Astrocyte of the cerebellum (primary cell): ENCODE results near the gene ENTREP1.

Source experiments
- DNase-seq: peaks from one replicate; pipeline ENCODE4 v3.0.0-alpha.2; 2011; ENCODE audit warnings: low read depth
- H3K4me3 ChIP-seq: 2 replicates; pipeline ENCODE4 v1.5.1; 2011; ENCODE audit warnings: mild to moderate bottlenecking, low read depth, low read length, moderate library complexity
- in situ Hi-C: cut with HindIII; loops from 2 replicates; pipeline ENCODE4 v1.10.0; 2017; ENCODE audit warnings: low sequenced_read_pairs
- TF ChIP-seq, protein P1 (sequence below): IDR thresholded peaks from 2 replicates; pipeline ENCODE4 v1.5.1; 2012; ENCODE audit warnings: low read length, low read depth, moderate library complexity, mild to moderate bottlenecking; ENCODE audit errors: missing control alignments

ENTREP1 gene

DNA sequence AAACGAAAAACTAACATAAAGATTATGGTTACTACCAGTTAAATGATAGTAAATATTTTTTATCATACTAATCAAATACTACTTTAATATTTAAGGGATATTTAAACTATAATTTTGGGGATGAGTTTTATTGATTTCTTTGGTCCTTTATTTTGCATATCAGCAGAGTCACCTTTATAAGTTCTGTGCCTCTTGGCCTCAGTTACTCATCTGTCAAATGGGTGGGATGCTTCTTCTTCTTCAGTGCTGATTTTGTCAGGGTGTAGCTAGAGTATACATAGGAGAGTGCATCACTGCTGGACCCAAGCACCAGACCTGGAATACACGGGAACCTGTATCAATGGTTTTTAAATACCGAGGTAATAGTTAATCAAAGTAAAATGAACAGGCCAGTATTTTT lies 5.6 kb downstream of the ENTREP1 start:
- TF ChIP-seq, protein P1, sequence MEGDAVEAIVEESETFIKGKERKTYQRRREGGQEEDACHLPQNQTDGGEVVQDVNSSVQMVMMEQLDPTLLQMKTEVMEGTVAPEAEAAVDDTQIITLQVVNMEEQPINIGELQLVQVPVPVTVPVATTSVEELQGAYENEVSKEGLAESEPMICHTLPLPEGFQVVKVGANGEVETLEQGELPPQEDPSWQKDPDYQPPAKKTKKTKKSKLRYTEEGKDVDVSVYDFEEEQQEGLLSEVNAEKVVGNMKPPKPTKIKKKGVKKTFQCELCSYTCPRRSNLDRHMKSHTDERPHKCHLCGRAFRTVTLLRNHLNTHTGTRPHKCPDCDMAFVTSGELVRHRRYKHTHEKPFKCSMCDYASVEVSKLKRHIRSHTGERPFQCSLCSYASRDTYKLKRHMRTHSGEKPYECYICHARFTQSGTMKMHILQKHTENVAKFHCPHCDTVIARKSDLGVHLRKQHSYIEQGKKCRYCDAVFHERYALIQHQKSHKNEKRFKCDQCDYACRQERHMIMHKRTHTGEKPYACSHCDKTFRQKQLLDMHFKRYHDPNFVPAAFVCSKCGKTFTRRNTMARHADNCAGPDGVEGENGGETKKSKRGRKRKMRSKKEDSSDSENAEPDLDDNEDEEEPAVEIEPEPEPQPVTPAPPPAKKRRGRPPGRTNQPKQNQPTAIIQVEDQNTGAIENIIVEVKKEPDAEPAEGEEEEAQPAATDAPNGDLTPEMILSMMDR: no peak
- H3K4me3 ChIP-seq: no peak overlapping the region
- in situ Hi-C loops: no loop called here
- DNase-seq: no peak

DNA sequence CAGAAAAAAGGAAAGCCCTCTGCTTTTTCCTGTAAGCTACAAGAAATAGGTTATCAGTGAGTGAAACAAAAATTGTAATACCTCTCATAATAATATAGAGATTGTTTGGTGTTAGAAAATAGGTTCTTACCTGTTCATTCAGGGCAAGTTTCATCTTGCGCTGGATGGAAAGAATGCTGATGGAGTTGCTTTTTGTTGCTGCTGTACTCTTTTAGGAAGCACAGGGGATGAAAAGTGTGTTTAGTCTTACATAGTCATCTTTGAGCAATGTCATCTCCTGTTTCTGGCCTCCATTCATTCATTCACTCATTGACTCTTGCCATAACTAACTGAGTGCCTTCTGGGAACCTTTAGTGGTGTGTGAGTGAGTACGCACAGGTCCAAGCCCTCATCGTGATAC lies 6.4 kb downstream of the ENTREP1 start:
- H3K4me3 ChIP-seq: no peak overlapping the region
- no peak for DNase-seq
- in situ Hi-C loops: no loop called here
- TF ChIP-seq, protein P1: no peak

DNA sequence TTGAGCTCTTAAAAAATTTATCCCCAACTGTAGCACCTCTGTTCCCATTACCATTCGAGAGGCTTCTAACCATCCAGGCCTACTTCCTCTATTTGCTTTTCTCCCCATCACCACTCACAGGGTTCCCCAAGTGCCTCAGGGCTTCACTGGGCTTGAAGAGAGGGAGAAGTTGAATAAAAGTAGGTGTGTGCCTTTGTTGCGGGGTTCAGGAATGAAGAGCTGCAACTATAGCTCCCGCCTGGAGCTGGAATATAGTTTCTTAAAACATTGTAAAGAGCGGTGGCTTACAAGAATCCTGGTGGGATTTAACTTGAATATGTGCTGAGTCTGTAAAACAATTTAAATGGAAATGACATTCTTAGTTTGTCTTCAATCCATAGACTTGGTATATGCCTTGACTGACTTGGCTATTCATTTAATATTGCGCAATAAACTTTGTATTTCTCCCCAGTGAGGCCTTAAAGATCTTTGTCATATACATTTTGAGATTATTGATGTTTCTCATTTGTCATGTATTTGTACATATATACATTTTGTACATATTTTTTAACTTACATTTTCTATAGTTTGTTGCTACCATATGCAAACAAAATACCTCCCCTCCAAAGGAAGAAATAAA lies 7.2 kb downstream of the ENTREP1 start:
- H3K4me3 ChIP-seq: no peak overlapping the region
- TF ChIP-seq, protein P1: no peak
- in situ Hi-C loops: no loop called here
- no peak for DNase-seq

DNA sequence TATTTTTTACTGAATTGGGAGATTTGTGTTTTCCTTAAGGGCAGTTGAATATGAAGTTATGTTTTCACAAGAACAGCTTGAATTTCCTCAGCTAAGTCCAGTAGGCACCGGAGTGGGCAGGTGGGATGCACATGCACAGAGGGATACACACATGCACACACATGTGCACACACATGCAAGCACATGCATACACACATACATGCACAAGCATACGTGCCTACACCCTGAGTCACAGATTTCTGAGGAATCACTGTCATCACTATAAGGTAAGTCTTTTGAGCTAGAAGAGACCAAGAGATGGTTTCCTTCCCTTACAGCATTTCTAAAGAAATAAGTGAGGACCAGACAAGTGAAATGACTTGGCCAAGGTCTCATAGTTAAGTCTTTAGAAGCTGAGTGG lies 8.7 kb downstream of the ENTREP1 start:
- in situ Hi-C loops: no loop called here
- no peak overlapping the region for H3K4me3 ChIP-seq
- TF ChIP-seq, protein P1: no peak
- no peak for DNase-seq

DNA sequence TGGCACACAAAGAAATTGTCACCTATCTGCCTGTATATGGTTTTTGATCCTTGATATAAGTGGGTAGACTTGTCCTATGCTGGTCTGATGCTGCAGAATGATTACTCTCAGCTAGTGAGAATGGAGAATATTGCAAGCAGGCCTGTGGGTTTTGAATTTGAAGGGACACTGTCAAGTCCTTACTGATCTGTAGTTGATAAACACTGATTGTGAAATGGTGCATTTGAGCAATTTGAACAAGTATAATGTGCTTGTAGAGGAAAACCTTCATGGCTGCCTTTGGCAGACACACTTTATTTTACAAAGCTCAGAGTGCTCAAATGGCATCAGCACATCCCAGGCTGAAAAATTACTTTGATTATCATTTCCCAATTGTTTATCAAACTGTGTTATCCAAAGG lies 9.3 kb downstream of the ENTREP1 start:
- no peak overlapping the region for H3K4me3 ChIP-seq
- DNase-seq: no peak
- in situ Hi-C loops: no loop called here
- TF ChIP-seq, protein P1: no peak

DNA sequence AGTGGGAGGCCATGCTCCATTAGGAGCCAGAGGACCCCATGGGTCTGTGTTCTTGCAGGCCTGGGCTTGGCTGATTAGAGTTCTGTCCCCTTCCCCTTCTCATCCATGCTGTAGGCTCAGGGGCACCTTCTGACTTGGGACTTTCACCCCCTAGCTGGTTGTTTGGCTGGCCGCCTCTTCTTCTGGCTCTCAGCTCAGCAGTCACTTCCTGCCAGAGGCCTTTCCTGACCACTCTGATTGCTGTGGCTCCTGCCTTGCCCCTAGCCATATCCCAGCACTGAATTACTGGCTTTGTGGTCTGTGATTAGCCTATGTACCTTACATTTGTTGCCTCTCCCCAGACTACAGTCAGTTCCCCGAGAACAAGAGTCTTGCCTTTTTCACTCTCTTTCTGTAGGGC lies 14.6 kb downstream of the ENTREP1 start:
- in situ Hi-C loops: no loop called here
- no peak for DNase-seq
- H3K4me3 ChIP-seq: no peak overlapping the region
- TF ChIP-seq, protein P1: no peak
